WTC11 (cell line): Measurements from ENCODE around the gene NXN. TPM values are rescaled to one million over a fixed set of nuclear protein-coding genes. Genes with fewer than 3 reads are reported as not detected.

Source experiments
- ATAC-seq: fragments of 200-7000 bp; cut with Tn5 transposase; 2 replicates; pipeline ENCODE4 v1.10.0; 2021; ENCODE audit warnings: mild to moderate bottlenecking, moderate library complexity
- CTCF ChIA-PET: fragments of 300-600 bp; sonication (Branson Sonifier 250); formaldehyde crosslinking; loops from one replicate; lab custom pipeline; 2021; ENCODE audit warnings: antibody characterized with exemption; lab: Charles Lee
- POLR2A ChIA-PET: fragments of 350-600 bp; sonication (Branson Sonifier 250); formaldehyde crosslinking; loops from one replicate; lab custom pipeline; 2021; ENCODE audit warnings: antibody characterized with exemption; lab: Charles Lee
- DNase-seq: peaks from one replicate; pipeline ENCODE4 v3.0.0; 2021; ENCODE audit warnings: low spot score
- H3K27ac Mint-ChIP-seq: 2 replicates; pipeline ENCODE4 v1.8.0; 2021; ENCODE audit warnings: mixed read lengths
- H3K27me3 Mint-ChIP-seq: 2 replicates; pipeline ENCODE4 v1.8.0; 2021; ENCODE audit warnings: low read depth, mild to moderate bottlenecking, moderate library complexity, mixed read lengths
- H3K36me3 Mint-ChIP-seq: 2 replicates; pipeline ENCODE4 v1.8.0; 2021; ENCODE audit warnings: mixed read lengths
- H3K4me1 Mint-ChIP-seq: 2 replicates; pipeline ENCODE4 v1.8.0; 2022; ENCODE audit warnings: mixed read lengths
- H3K4me3 Mint-ChIP-seq: 2 replicates; pipeline ENCODE4 v1.8.0; 2021; ENCODE audit warnings: mild to moderate bottlenecking, moderate library complexity, mixed read lengths
- H3K9me3 Mint-ChIP-seq: 2 replicates; pipeline ENCODE4 v1.8.0; 2021; ENCODE audit warnings: mixed read lengths
- AFF4 ChIP-seq: sonication (generic); formaldehyde crosslinking; IDR thresholded peaks from 2 replicates; pipeline ENCODE4 v1.8.1; 2023; ENCODE audit warnings: mild to moderate bottlenecking, missing genetic modification reagents, borderline replicate concordance
- ATF1 ChIP-seq: sonication (generic); formaldehyde crosslinking; IDR thresholded peaks from 2 replicates; pipeline ENCODE4 v1.8.1; 2023; ENCODE audit warnings: mild to moderate bottlenecking, moderate library complexity, missing genetic modification reagents
- ATF3 ChIP-seq: sonication (generic); formaldehyde crosslinking; conservative IDR thresholded peaks from 2 replicates; pipeline ENCODE4 v1.8.1; 2022; ENCODE audit warnings: mild to moderate bottlenecking, missing genetic modification reagents
- CBFB ChIP-seq: sonication (generic); formaldehyde crosslinking; IDR thresholded peaks from 2 replicates; pipeline ENCODE4 v1.8.1; 2022; ENCODE audit warnings: mild to moderate bottlenecking, low read depth, missing genetic modification reagents
- GRHL2 ChIP-seq: fragments of 250-450 bp; sonication (Bioruptor Pico); IDR thresholded peaks from 2 replicates; pipeline ENCODE4 v1.8.0; 2022; ENCODE audit warnings: mild to moderate bottlenecking, moderate library complexity; ENCODE audit not compliant: insufficient replicate concordance, severe bottlenecking
- NR3C1 ChIP-seq: sonication (generic); formaldehyde crosslinking; conservative IDR thresholded peaks from 2 replicates; pipeline ENCODE4 v1.8.1; 2023; ENCODE audit warnings: low read depth, mild to moderate bottlenecking, missing genetic modification reagents
- OVOL2 ChIP-seq: fragments of 250-450 bp; sonication (Bioruptor Pico); IDR thresholded peaks from 2 replicates; pipeline ENCODE4 v1.9.0; 2021; ENCODE audit warnings: mild to moderate bottlenecking, borderline replicate concordance
- SMAD4 ChIP-seq: sonication (generic); formaldehyde crosslinking; IDR thresholded peaks from 2 replicates; pipeline ENCODE4 v1.8.0; 2022; ENCODE audit warnings: mild to moderate bottlenecking, missing genetic modification reagents
- STAT6 ChIP-seq: sonication (generic); formaldehyde crosslinking; conservative IDR thresholded peaks from 2 replicates; pipeline ENCODE4 v1.8.1; 2023; ENCODE audit warnings: mild to moderate bottlenecking, low read depth, missing genetic modification reagents, moderate library complexity
- ZNF317 ChIP-seq: sonication (generic); formaldehyde crosslinking; IDR thresholded peaks from 2 replicates; pipeline ENCODE4 v1.8.1; 2023; ENCODE audit warnings: low read depth, mild to moderate bottlenecking, moderate library complexity, missing genetic modification reagents, borderline replicate concordance
- ZNF396 ChIP-seq: fragments of 250-450 bp; sonication (Bioruptor Pico); IDR thresholded peaks from 2 replicates; pipeline ENCODE4 v1.8.0; 2021; ENCODE audit warnings: mild to moderate bottlenecking, moderate library complexity, borderline replicate concordance
- ZNF416 ChIP-seq: fragments of 250-450 bp; sonication (Bioruptor Pico); IDR thresholded peaks from 2 replicates; pipeline ENCODE4 v1.9.0; 2021; ENCODE audit warnings: mild to moderate bottlenecking, inconsistent platforms
- total RNA-seq: library from RNA; stranded (reverse); gene quantifications from 3 replicates; pipeline ENCODE4 v1.2.3, GENCODE V29; 2021
- TF ChIP-seq, protein P1 (sequence below): fragments of 250-450 bp; sonication (Bioruptor Pico); conservative IDR thresholded peaks from 2 replicates; pipeline ENCODE4 v1.9.0; 2021; ENCODE audit warnings: mild to moderate bottlenecking
- TF ChIP-seq, protein P2 (sequence below): sonication (generic); formaldehyde crosslinking; IDR thresholded peaks from 2 replicates; pipeline ENCODE4 v1.8.1; 2023; ENCODE audit warnings: mild to moderate bottlenecking, missing genetic modification reagents
- TF ChIP-seq, protein P3 (sequence below): sonication (generic); formaldehyde crosslinking; IDR thresholded peaks from 2 replicates; pipeline ENCODE4 v1.8.1; 2022; ENCODE audit warnings: mild to moderate bottlenecking, moderate library complexity, missing genetic modification reagents
- TF ChIP-seq, protein P4 (sequence below): sonication (generic); formaldehyde crosslinking; IDR thresholded peaks from 2 replicates; pipeline ENCODE4 v1.8.0; 2022; ENCODE audit warnings: mild to moderate bottlenecking, missing genetic modification reagents
- TF ChIP-seq, protein P5 (sequence below): sonication (generic); formaldehyde crosslinking; IDR thresholded peaks from 2 replicates; pipeline ENCODE4 v1.8.1; 2023; ENCODE audit warnings: mild to moderate bottlenecking, missing genetic modification reagents, moderate library complexity

The NXN gene
- total RNA-seq, 1 experiment from 2014 or later = 96.8 TPM

DNA sequence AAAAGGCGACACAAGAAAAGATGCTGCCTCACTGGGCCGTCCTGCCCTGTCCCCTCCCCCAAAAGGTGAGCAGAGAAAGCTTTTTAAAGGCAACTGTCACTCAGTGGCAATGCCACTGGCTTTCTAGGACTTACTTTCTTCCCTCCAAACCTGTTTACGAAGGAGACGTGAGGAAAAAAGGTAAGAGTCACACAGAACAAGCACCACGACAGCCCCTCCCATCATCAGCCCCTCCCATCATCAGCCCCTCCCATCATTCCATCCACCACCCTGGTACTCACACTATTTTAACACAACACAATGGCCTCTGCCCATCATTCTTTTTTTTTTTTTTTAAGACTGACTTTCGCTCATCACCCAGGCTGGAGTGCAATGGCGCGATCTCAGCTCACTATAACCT lies 77.1 kb downstream of the NXN start (continued):
- TF ChIP-seq NR3C1 (no peak), ZNF396 (CRISPR knock-in tag) (no peak), OVOL2 (CRISPR knock-in tag) (no peak), SMAD4 (CRISPR knock-in tag) (no peak), ATF3 (CRISPR knock-in tag) (no peak), CBFB (CRISPR knock-in tag) (no peak), ATF1 (CRISPR knock-in tag) (no peak)
- TF ChIP-seq, protein P1, sequence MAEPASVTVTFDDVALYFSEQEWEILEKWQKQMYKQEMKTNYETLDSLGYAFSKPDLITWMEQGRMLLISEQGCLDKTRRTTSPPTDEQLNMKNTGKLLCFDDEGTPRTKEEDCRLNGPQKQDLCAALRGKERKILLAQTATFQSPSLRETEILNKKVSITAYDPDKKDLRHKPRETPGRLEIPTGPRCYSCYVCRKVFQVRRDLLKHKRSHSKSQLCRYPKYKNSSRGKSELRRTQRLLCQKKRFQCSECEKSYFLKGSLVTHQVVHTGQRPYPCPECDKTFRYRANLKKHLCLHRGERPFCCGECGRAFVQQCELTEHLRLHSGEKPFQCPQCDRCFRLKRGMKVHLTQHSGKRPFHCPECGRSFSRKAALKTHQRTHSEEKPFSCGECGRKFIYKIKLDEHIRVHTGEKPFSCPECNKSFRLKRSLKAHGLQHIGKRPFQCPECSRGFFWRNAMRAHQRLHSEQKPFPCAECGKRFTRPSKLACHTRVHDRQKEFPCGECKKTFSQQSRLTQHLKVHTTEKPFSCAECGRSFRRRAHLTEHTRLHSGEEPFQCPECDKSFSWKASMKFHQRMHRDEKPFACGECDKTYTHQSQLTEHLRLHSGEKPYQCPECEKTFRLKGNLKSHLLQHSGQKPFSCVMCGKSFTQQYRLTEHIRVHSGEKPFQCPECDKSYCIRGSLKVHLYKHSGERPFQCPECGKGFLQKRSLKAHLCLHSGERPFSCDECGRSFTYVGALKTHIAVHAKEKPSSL (CRISPR knock-in tag) = no peak
- TF ChIP-seq, protein P2, sequence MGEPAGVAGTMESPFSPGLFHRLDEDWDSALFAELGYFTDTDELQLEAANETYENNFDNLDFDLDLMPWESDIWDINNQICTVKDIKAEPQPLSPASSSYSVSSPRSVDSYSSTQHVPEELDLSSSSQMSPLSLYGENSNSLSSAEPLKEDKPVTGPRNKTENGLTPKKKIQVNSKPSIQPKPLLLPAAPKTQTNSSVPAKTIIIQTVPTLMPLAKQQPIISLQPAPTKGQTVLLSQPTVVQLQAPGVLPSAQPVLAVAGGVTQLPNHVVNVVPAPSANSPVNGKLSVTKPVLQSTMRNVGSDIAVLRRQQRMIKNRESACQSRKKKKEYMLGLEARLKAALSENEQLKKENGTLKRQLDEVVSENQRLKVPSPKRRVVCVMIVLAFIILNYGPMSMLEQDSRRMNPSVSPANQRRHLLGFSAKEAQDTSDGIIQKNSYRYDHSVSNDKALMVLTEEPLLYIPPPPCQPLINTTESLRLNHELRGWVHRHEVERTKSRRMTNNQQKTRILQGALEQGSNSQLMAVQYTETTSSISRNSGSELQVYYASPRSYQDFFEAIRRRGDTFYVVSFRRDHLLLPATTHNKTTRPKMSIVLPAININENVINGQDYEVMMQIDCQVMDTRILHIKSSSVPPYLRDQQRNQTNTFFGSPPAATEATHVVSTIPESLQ = no peak

- Mint-ChIP-seq H3K4me1 (peaks cover 76% of the 10 kb centered on the region), H3K27me3 (no peaks in the 10 kb centered on the region), H3K27ac (peak overlapping the region; percentile 89), H3K9me3 (no peaks in the 10 kb centered on the region)
- no peak for DNase-seq
- no peak for TF ChIP-seq ZNF317
- TF ChIP-seq, protein P3, sequence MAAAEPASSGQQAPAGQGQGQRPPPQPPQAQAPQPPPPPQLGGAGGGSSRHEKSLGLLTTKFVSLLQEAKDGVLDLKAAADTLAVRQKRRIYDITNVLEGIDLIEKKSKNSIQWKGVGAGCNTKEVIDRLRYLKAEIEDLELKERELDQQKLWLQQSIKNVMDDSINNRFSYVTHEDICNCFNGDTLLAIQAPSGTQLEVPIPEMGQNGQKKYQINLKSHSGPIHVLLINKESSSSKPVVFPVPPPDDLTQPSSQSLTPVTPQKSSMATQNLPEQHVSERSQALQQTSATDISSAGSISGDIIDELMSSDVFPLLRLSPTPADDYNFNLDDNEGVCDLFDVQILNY (CRISPR knock-in tag) = no peak
- no peak for TF ChIP-seq AFF4 (CRISPR knock-in tag)
- TF ChIP-seq, all 79 proteins: peak for 0
- POLR2A ChIA-PET = no interaction called here
- ATAC-seq = no peak
- Mint-ChIP-seq H3K36me3 (no peaks in the 10 kb centered on the region; the same call in 1 of the 2 replicates), H3K4me3 (no peak overlapping the region)
- CTCF ChIA-PET = interaction anchor here (1.3 to 4.8 kb wide), 4 partner anchors 22 to 107 kb away, joined by 3 to 32 read pairs (median 6); no protein-coding TSS in a partner anchor
These were observed 77.6 kb downstream of the NXN start for GRCh38 chr17:901964-902363.

- TF ChIP-seq STAT6 = no peak
- TF ChIP-seq, protein P4, sequence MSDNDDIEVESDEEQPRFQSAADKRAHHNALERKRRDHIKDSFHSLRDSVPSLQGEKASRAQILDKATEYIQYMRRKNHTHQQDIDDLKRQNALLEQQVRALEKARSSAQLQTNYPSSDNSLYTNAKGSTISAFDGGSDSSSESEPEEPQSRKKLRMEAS (CRISPR knock-in tag) = no peak
- no peak for TF ChIP-seq ZNF416 (CRISPR knock-in tag)
- TF ChIP-seq, protein P5, sequence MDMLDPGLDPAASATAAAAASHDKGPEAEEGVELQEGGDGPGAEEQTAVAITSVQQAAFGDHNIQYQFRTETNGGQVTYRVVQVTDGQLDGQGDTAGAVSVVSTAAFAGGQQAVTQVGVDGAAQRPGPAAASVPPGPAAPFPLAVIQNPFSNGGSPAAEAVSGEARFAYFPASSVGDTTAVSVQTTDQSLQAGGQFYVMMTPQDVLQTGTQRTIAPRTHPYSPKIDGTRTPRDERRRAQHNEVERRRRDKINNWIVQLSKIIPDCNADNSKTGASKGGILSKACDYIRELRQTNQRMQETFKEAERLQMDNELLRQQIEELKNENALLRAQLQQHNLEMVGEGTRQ = no peak
- TF ChIP-seq GRHL2 (CRISPR knock-in tag) = no peak
- ATAC-seq = peak; percentile 31
- CTCF ChIA-PET = interaction anchor here (0.9 to 4.8 kb wide), 8 partner anchors 16 to 157 kb away, joined by 3 to 32 read pairs (median 3); no protein-coding TSS in a partner anchor
- no peak for DNase-seq
- Mint-ChIP-seq H3K27me3 (no peaks in the 10 kb centered on the region), H3K4me3 (no peak overlapping the region), H3K36me3 (no peaks in the 10 kb centered on the region; the same call in 1 of the 2 replicates), H3K4me1 (peaks cover 73% of the 10 kb centered on the region), H3K9me3 (no peaks in the 10 kb centered on the region), H3K27ac (peak overlapping the region; percentile 89)
- POLR2A ChIA-PET = interaction anchor here (0.6 to 1.6 kb wide), 3 partner anchors 14 to 277 kb away, joined by 3 to 5 read pairs (median 3); no protein-coding TSS in a partner anchor
These were observed 78.2 kb downstream of the NXN start for GRCh38 chr17:901191-901950.
